SK-N-SH (cell line): ENCODE results near the gene ASXL2.

Experiments
- CTCF ChIP-seq: fragments of 200-600 bp; sonication (generic); IDR thresholded peaks from 2 replicates; pipeline ENCODE4 v1.6.1; 2017; ENCODE audit warnings: antibody characterized with exemption, mild to moderate bottlenecking, moderate library complexity
- EP300 ChIP-seq, 2 experiments: IDR thresholded peaks; 2 replicates each; pipeline versions ENCODE4 v1.4.0 to v1.6.1; 2012; ENCODE audit warnings: borderline replicate concordance in 1 of 2, low read depth in 1 of 2, low read length in 1 of 2
- EZH2phosphoT487 ChIP-seq: fragments of 200-600 bp; sonication (generic); IDR thresholded peaks from 2 replicates; pipeline ENCODE4 v1.6.1; 2017; ENCODE audit warnings: low read depth, mixed run types, mild to moderate bottlenecking, antibody characterized with exemption, moderate library complexity, borderline replicate concordance
- GABPA ChIP-seq: IDR thresholded peaks from 2 replicates; pipeline ENCODE4 v1.4.0; 2012; ENCODE audit warnings: low read depth, mild to moderate bottlenecking
- NRF1 ChIP-seq: IDR thresholded peaks from 2 replicates; pipeline ENCODE4 v1.6.1; 2012; ENCODE audit warnings: low read depth, mild to moderate bottlenecking, low read length
- POLR2AphosphoS5 ChIP-seq: IDR thresholded peaks from 2 replicates; pipeline ENCODE4 v1.6.1; 2012; ENCODE audit warnings: low read depth, low read length
- RXRA ChIP-seq: IDR thresholded peaks from 2 replicates; pipeline ENCODE4 v1.4.0; 2012; ENCODE audit warnings: low read depth, mild to moderate bottlenecking, borderline replicate concordance
- SIN3A ChIP-seq: IDR thresholded peaks from 2 replicates; pipeline ENCODE4 v1.6.1; 2012; ENCODE audit warnings: low read depth, mild to moderate bottlenecking, low read length, moderate library complexity, borderline replicate concordance
- USF2 ChIP-seq: fragments of 150-350 bp; IDR thresholded peaks from 2 replicates; pipeline ENCODE4 v1.6.1; 2017; ENCODE audit warnings: antibody characterized with exemption, low read length, low read depth, borderline replicate concordance

GRCh38 chr2:25711675-25712354 lies 166.5 kb downstream of the ASXL2 start:
- TF ChIP-seq EP300 (IDR thresholded peaks at IDR 0.05; ENCODE audit: borderline replicate concordance in 1 of 2, low read depth in 1 of 2, low read length in 1 of 2) (no peak), NRF1 (no peak), SIN3A (no peak), GABPA (no peak), CTCF (no peak), USF2 (no peak), EZH2phosphoT487 (no peak), RXRA (no peak), POLR2AphosphoS5 (no peak)
